ENCODE data around the gene TRIM43. TPM values are rescaled to one million over a fixed set of nuclear protein-coding genes. Genes with fewer than 3 reads are reported as not detected.
"Not testable (repeated sequence)": the region's sequence is repeated elsewhere in the genome, so short reads cannot be mapped to it uniquely, and the experiment has no call there.

The TRIM43 gene
- total and polyA plus RNA-seq, 2 experiments from 2014 or later: not detected

DNA sequence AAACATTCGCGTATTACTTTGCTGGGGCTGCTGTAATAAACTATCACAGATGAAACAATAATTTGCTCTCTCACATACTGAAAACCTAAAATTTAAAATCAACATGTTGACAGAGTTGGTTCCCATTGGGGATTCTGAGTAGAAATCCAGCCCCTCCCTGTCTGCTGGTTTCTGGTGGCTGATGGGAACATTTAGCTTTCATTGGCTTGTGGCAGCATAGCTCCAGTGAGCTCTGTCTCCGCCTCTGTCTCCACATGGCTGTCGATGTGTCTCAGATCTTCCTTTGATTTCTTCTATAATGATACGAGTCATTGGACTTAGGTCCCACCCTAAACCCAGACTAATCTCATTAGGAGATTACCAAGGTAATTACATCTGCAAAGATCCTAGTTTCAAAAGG, 30.9 kb downstream of the TRIM43 start:
- DNase-seq (ENCODE audit: low spot score); H3K4me2 ChIP-seq; H3K79me2 ChIP-seq; H3K27ac ChIP-seq; H3K27me3 ChIP-seq; H3K9me2 ChIP-seq (replicated peaks; ENCODE audit: insufficient read depth); H3K4me3 ChIP-seq; H3K9me3 ChIP-seq (ENCODE audit: low read depth); H3K4me1 ChIP-seq (ENCODE audit: insufficient read depth); H2AFZ ChIP-seq; H4K20me1 ChIP-seq (ENCODE audit: insufficient read depth, poor library complexity, severe bottlenecking); H3K36me3 ChIP-seq (replicated peaks; ENCODE audit: insufficient read depth, low read depth): not testable (repeated sequence)
- no CpG with 5 or more reads among the region's 5 CpGs for WGBS (ENCODE audit: low lambda C conversion rate, missing lambda C conversion rate)

DNA sequence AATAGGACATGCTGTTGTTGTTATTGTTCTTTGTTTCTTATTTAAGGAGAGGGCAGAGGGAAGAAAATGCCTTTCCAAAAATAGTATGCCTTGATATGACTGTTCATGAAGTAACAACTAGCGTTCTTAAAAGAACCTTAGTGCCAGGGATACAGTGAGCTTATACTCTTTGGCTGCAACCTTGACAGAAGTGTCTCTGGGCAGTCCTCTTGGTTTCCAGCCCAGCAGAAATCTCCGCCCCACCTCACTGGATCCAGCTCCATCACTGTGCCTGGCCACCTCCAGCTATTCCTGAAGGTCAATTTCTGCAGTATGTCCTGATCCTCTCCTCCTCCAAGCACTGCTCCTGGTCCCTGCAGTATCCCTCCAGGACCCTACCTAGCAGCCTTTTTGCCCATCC, 39.2 kb downstream of the TRIM43 start:
- not testable (repeated sequence) for H3K9me3 ChIP-seq (ENCODE audit: low read depth); H3K79me2 ChIP-seq; H3K4me2 ChIP-seq; H3K4me1 ChIP-seq (ENCODE audit: insufficient read depth); H4K20me1 ChIP-seq (ENCODE audit: insufficient read depth, poor library complexity, severe bottlenecking); H3K27ac ChIP-seq; H2AFZ ChIP-seq; H3K4me3 ChIP-seq; H3K9me2 ChIP-seq (replicated peaks; ENCODE audit: insufficient read depth); H3K36me3 ChIP-seq (replicated peaks; ENCODE audit: insufficient read depth, low read depth); DNase-seq (ENCODE audit: low spot score); H3K27me3 ChIP-seq
- WGBS (ENCODE audit: low lambda C conversion rate, missing lambda C conversion rate): no CpG with 5 or more reads among the region's 2 CpGs

DNA sequence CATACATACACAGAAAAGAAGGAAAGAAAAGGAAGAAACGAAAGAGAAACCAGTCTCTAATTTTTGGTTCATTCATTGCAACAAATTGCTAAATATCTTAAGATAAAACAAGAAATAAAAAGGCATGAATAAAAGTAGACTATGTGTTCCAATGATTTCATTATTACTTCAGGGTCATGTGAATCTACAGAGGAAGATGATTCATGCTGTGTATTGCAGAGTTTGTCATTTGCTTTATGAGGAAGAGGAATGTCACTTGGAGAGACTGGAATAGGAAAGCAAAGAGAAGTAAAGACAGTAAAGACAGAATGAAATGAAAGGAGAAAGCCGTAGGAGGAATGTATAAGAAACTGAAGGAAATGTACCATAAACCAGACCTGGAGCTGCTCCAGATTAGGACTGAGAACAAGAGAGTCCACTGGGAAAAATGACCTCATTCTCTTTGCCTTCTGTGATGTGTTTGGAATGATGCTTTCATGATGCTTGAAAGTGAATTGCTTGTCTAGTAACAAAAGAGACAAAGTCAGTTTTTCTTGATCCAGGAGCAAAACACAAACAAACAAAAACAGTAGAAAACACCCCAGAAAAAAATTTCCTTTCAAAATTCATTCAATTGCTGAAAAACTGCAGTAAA, 41.9 kb downstream of the TRIM43 start:
- not testable (repeated sequence) for H3K79me2 ChIP-seq; H3K4me2 ChIP-seq; H3K4me3 ChIP-seq; H3K4me1 ChIP-seq (ENCODE audit: insufficient read depth); H3K9me3 ChIP-seq (ENCODE audit: low read depth); H3K9me2 ChIP-seq (replicated peaks; ENCODE audit: insufficient read depth); H4K20me1 ChIP-seq (ENCODE audit: insufficient read depth, poor library complexity, severe bottlenecking); H3K27me3 ChIP-seq; H3K27ac ChIP-seq; H2AFZ ChIP-seq; H3K36me3 ChIP-seq (replicated peaks; ENCODE audit: insufficient read depth, low read depth); DNase-seq (ENCODE audit: low spot score)
- no CpG with 5 or more reads among the region's 2 CpGs for WGBS (ENCODE audit: low lambda C conversion rate, missing lambda C conversion rate)

DNA sequence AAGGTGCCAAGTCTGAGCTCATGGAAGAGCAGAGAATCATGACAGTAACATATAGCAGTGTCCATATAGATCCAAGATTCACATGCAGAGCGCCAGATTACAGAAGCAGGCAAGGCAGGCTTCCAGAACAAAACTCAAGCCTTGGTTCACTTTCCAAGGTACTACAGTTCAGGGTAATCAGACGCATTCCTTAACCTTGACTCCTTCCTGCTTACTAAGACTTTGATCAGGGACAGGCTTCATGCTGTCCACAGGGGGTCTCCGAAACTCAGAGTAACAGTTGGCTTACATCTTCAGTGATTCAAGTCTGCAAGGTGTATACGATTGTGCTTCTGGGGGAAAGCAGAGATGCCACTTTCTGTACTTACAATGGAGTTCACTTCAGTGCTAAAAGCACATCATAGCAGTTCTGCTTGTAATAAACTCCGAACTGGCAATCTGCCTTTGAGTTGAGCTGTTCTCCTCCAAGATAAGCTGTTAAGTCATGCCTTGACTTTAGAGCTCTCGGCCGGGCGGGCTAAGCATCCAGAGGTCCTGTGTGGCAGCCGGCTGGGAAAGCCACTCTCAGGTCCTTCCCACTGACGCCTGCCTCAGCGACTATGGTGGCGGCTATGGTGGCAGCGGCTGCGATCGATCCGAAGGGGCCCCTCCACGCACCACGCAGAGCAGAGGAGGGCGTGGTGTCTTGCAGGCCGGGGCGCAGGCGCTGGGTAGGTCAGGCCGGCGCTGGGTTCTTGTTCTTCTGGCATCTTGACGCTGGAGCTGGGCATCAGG, 48.9 kb downstream of the TRIM43 start:
- H3K27me3 ChIP-seq; H3K4me3 ChIP-seq; H4K20me1 ChIP-seq (ENCODE audit: insufficient read depth, poor library complexity, severe bottlenecking); H3K36me3 ChIP-seq (replicated peaks; ENCODE audit: insufficient read depth, low read depth); H3K4me2 ChIP-seq; DNase-seq (ENCODE audit: low spot score); H3K4me1 ChIP-seq (ENCODE audit: insufficient read depth); H3K9me3 ChIP-seq (ENCODE audit: low read depth); H3K9me2 ChIP-seq (replicated peaks; ENCODE audit: insufficient read depth); H3K27ac ChIP-seq; H3K79me2 ChIP-seq; H2AFZ ChIP-seq: not testable (repeated sequence)
- 69% methylated on average over 2 of the region's 25 CpGs for WGBS (ENCODE audit: low lambda C conversion rate, missing lambda C conversion rate)

DNA sequence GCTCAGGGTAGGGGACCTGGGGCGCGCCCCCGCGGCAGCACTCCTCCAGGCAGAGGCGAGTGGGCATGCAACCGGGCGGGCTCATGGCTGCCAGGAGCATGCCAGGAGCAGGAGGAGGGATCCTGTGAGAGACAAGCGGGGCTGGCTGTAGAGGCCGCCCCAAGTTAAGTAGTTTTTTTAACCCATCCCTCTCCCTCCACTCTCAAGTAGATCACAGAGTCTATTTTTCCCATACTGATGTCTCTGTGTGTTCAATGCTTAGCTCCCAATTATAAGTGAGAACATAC, 49.4 kb downstream of the TRIM43 start:
- not testable (repeated sequence) for H2AFZ ChIP-seq; H3K4me2 ChIP-seq; H3K36me3 ChIP-seq (replicated peaks; ENCODE audit: insufficient read depth, low read depth); H3K4me1 ChIP-seq (ENCODE audit: insufficient read depth); H3K79me2 ChIP-seq; H3K9me3 ChIP-seq (ENCODE audit: low read depth); H3K27ac ChIP-seq; H3K4me3 ChIP-seq; DNase-seq (ENCODE audit: low spot score); H3K27me3 ChIP-seq; H3K9me2 ChIP-seq (replicated peaks; ENCODE audit: insufficient read depth); H4K20me1 ChIP-seq (ENCODE audit: insufficient read depth, poor library complexity, severe bottlenecking)
- no CpG with 5 or more reads among the region's 9 CpGs for WGBS (ENCODE audit: low lambda C conversion rate, missing lambda C conversion rate)

DNA sequence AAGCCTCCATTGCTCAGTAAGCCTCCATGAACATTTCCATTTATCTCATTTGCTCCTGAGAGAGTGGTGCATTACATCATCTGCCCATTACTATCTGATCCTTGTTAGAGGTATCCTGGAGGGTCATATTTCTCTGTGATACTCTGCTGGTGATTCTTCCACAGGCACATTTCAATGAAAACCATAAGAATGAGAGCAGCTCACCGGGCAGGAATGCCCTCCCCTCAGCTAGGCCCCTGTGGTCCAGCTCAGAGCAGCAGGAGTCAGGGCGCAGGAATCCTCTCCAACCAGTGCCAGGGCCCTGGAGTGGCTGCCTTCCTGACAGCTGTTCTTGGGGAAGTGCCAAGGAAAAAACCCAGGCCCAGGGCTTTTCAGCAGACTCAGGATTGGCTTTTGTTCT, 50.0 kb downstream of the TRIM43 start:
- H2AFZ ChIP-seq; H3K9me3 ChIP-seq (ENCODE audit: low read depth); H3K79me2 ChIP-seq; H3K4me3 ChIP-seq; DNase-seq (ENCODE audit: low spot score); H4K20me1 ChIP-seq (ENCODE audit: insufficient read depth, poor library complexity, severe bottlenecking); H3K27ac ChIP-seq; H3K36me3 ChIP-seq (replicated peaks; ENCODE audit: insufficient read depth, low read depth); H3K4me2 ChIP-seq; H3K4me1 ChIP-seq (ENCODE audit: insufficient read depth); H3K27me3 ChIP-seq; H3K9me2 ChIP-seq (replicated peaks; ENCODE audit: insufficient read depth): not testable (repeated sequence)
- 69% methylated on average over 2 of the region's 2 CpGs for WGBS (ENCODE audit: low lambda C conversion rate, missing lambda C conversion rate)

DNA sequence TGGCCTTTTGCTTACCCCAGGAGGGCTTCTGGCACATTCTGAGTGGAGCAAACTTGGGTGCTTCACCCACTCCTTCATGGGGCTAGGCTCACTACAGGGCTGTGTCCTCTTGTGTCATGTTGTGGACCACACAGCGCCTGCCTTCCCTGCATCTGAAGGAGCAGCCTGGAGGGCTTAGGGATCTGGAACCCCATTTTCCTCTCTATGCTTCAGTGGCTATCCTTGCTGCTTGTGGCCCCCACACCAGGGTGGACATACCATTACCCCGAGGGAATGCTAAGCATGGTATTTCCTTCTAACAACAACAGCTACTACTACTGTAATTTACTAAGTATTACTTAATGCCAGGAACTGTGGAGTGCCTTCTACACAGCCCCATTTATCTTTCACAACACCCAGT, 50.6 kb downstream of the TRIM43 start:
- DNase-seq (ENCODE audit: low spot score); H3K9me3 ChIP-seq (ENCODE audit: low read depth); H3K4me3 ChIP-seq; H3K27ac ChIP-seq; H3K79me2 ChIP-seq; H3K4me2 ChIP-seq; H3K9me2 ChIP-seq (replicated peaks; ENCODE audit: insufficient read depth); H4K20me1 ChIP-seq (ENCODE audit: insufficient read depth, poor library complexity, severe bottlenecking); H3K27me3 ChIP-seq; H3K36me3 ChIP-seq (replicated peaks; ENCODE audit: insufficient read depth, low read depth); H3K4me1 ChIP-seq (ENCODE audit: insufficient read depth); H2AFZ ChIP-seq: not testable (repeated sequence)
- 46% methylated on average over 2 of the region's 2 CpGs for WGBS (ENCODE audit: low lambda C conversion rate, missing lambda C conversion rate)

DNA sequence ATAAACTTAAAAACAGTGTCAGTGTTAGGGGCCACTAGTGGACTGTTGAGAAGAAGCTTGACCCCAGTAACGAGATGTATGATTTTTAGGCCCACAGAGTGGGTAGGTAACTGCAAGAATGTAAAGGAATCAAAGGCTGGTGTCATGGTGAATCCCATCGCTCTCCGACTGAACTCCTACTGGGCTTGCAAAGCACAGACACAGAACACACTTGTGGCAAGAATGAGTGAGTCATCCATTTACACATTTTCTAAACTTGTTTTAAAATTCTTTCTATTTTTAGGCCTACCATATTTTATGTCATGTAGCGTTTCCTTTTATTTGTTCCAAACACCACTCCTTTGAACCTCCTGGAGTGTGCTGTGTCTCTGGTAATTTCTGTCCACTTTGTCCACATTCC, 51.1 kb downstream of the TRIM43 start:
- not testable (repeated sequence) for H3K9me2 ChIP-seq (replicated peaks; ENCODE audit: insufficient read depth); H3K36me3 ChIP-seq (replicated peaks; ENCODE audit: insufficient read depth, low read depth); H4K20me1 ChIP-seq (ENCODE audit: insufficient read depth, poor library complexity, severe bottlenecking); H3K4me1 ChIP-seq (ENCODE audit: insufficient read depth); H3K4me2 ChIP-seq; H3K9me3 ChIP-seq (ENCODE audit: low read depth); H3K27me3 ChIP-seq; H2AFZ ChIP-seq; H3K79me2 ChIP-seq; H3K4me3 ChIP-seq; H3K27ac ChIP-seq; DNase-seq (ENCODE audit: low spot score)
- WGBS (ENCODE audit: low lambda C conversion rate, missing lambda C conversion rate): 50% methylated on average over 1 of the region's 4 CpGs

DNA sequence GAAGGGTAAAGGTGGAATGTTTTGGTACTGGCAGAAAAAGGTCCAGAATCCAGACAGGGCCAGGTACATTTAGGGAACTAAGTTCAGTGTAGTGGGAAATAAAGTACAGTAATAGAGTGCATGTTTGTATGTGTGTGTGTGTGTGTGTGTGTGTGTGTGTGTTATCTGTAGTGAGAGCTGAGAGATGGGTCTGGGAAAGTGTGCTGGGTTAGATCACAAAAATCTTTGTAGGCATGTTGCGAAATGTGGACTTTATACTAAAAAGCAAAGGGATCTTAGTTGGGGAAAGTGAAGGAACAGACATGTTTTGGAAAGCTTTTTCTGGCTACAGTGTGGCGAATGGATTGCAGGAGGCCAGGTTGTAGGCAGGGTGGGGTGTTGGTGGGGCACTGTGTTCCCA, 53.5 kb downstream of the TRIM43 start:
- not testable (repeated sequence) for H3K4me1 ChIP-seq (ENCODE audit: insufficient read depth); H3K4me2 ChIP-seq; H2AFZ ChIP-seq; H3K79me2 ChIP-seq; H3K9me3 ChIP-seq (ENCODE audit: low read depth); H3K9me2 ChIP-seq (replicated peaks; ENCODE audit: insufficient read depth); H3K27me3 ChIP-seq; DNase-seq (ENCODE audit: low spot score); H4K20me1 ChIP-seq (ENCODE audit: insufficient read depth, poor library complexity, severe bottlenecking); H3K36me3 ChIP-seq (replicated peaks; ENCODE audit: insufficient read depth, low read depth); H3K4me3 ChIP-seq; H3K27ac ChIP-seq
- WGBS (ENCODE audit: low lambda C conversion rate, missing lambda C conversion rate): no CpG with 5 or more reads among the region's 2 CpGs
